ENCODE results near the gene CREB5.

Gene CREB5

DNA sequence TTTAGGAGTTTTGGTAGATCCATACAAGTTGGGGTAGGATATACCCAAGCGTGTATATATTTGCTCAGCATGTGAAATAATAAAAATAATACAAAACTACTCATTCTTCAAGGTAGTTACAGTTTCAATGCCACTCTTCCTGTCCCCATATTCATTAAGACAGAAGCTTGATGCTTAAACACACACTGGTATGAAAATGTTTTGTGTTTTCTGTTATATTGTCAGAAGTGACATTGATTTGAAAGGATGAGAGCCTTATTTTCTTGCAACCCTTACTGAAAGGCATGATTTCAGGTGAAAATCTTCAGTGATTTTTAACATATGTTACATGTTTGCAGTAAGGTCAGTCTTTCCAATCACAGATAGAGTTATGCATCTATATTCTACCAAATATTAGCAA, 312.2 kb downstream of the CREB5 start:
- no peak for FAIRE-seq

DNA sequence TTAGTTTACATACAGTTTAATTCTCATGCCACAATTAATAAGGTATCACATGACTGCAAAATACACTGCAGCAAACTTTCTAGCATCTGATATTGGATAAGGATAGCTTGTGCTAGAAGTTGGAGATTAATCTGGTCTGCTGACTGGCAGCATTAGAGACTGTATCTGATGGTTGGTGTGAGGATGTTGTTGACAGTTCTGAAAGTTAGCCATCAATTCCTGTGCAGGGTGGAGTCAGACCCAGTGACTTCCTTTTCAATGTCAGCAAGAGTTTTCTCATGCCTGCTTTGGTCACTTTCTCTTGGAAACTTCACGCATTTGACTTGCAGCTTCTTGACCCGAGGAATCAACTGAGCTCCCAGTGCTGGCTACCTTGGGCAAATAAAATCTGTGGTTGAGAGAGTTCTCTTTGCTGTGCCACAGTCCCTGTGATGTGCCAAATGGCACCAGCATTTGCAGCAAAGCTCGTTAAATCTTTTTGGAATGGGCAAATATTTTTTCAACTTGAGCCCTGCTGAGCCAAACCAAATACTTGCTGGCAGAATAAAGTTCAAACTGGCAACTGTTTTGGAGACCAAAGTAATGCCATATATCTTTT, 312.8 kb downstream of the CREB5 start:
- FAIRE-seq = no peak

DNA sequence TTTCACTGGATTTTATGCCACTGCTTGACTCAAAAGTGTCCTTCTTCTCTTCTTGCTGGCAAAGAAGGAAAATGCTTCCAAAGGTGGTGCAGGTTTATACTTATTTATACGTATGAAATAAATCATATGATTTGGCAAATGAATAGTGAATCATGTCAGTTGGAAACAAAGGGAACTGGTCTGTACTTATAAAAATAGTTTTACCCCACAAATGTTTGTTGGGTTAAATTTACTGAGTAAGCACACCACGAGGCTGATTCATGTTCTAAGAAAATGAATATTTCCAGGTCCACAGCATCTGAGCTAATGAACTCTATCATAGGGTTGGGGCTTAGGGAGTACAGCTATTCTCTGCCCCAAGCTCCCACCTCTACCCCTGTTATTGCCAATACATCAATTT, 313.6 kb downstream of the CREB5 start:
- no peak for FAIRE-seq

DNA sequence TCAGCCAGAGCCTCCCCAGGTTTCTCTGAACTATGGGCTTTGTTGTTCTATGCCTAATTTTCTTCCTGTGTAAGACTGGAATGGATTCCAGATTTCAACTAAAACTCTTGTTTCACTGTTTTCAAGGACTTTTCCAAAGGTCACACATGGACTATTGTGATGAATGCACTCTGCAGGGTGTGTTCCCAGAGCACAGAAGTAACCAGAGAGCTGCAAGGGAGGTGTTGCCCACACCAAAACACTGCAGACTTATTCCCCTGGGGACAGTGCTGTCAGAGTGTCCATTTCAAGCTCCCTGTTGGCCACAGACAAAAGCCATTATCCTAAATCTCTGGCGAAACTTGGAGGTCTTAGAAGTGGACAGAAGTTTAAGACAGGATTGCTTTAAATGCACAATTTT, 314.2 kb downstream of the CREB5 start:
- FAIRE-seq = no peak

DNA sequence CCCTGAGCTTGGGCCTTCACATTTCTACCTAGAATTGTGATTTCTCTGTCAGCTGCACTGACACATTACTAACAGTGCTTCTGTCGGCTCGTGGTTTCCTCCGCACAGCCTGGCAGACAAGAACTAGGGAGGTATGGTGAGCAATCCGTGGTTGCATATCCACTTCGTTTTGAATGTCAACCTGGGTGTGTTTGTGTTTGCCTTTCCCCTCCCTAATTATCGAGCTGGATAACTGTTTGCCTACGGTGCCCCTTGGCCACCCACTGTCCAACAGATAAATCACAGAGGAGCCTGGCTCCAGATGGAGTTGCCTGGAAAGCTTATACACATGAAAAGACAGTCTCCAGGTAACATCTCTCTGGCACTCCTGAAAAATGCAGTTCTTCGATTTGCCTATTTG, 317.0 kb downstream of the CREB5 start:
- FAIRE-seq = no peak

DNA sequence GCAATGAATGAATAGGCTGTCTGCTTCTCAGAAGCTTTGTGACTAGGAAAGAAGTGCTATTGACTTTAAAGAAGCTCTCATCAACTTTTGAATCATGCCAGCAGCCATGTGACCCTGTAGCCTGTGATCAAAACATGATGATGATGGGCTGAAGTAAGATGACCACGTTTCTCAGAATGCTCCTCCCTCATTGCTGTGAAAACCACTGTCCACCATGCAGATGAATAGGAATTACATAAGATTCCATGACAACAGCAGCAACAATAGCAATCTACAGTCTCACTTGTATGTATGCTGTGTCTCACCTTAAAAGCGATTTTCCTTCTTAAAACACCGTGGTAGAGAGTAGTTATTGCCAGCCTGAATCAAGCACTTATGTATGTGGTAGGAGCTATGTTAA, 317.4 kb downstream of the CREB5 start:
- no peak for FAIRE-seq

DNA sequence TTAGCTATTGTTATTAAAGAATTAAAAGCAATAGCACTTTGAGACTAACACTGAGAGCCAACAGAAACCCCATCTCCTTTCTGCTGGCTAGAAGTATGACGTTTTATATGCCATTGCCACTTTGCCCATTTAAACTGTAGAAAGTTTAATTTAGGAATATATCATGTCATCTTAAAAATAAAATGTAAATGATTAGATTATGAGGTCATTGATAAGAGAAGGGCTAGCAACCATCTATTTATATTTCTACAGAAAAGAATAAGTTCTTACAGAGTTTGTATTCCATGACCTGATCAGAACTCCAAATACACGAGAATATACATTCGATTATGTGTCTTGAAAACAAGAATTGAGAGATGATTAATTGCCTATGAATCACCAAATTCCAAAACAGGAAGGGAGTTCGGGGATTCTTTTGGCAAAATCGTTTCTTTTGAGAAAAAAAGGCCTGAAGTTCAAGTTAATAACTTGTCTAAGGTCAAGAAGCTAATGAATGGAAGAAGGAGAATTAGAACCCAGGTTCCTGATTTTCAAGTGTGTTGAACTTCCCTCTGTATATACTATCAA, 318.9 kb downstream of the CREB5 start:
- FAIRE-seq = no peak

DNA sequence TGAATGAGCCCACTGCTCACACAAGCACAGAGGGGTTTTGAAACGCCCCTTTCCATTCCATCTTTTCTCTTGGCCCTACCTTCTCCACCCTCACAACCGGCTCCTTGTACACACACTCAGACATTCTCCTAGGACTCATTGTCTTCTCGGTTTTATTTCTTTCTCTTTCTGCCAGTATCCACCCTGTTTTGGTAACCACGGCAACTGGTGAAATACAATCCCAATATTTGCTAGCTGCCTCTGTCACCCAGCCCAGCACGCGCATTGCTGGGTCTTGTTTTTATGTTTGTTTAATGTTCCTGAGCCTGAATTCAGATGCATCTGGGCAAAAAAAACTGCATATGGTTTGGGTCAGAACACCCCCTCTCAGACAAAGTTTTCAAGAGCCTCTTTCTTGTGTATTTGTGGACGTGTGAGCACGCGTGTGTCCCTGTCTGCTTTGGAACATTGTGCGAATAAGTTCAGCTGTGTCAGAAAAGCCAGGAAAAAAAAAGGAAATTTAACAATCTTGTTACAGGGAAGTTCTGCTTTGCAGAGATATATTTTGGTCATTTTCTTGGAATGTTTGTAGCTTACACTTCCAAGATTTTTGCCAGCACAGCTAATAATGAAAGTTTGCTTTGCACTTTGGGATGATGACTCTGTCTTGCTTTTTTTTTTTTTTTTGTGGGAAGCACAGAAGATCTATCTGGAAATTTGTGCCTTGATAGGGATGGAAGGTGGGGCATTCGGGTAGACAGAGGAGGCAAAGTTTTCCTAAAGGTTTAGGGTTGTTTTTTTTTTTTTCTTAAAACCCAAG, 320.0 kb downstream of the CREB5 start:
- no peak for FAIRE-seq

DNA sequence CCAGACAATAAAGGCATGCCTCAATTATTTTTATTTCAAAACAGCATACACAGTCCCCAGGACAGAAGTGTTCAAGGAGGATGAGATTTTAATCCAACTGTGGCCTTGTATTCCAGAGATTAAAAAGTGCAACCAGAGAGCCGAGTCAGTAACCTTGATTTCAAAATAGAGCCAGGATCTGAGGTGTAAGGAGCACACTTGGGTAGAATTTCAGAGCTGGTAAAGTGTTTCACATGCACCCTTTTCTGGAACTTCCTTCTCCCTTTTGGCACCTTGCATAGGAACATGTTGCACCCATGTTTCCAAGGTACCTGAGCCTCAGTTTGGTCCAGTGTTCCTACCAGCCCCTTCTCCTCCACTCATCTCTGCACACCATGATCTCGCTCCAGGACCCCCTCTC, 320.7 kb downstream of the CREB5 start:
- no peak for FAIRE-seq

DNA sequence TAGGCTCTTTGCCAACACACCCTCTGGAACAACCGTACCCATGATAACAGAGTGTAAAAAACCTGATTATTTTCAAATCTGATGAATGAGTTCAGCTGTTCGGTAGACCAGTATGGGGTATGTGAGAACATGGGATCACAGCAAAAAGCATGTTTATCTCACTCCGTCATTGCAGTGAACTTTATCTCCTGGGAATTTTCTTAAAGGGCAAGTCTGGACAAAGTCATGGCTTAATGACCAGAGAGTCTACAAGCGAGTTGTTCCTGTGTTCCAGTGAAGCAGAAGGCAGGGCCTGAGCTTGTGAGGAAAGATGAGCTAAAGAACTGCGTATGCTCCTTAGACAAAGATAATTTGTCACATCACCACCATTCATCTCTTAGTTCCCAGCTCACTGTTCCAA, 326.1 kb downstream of the CREB5 start:
- FAIRE-seq = no peak

DNA sequence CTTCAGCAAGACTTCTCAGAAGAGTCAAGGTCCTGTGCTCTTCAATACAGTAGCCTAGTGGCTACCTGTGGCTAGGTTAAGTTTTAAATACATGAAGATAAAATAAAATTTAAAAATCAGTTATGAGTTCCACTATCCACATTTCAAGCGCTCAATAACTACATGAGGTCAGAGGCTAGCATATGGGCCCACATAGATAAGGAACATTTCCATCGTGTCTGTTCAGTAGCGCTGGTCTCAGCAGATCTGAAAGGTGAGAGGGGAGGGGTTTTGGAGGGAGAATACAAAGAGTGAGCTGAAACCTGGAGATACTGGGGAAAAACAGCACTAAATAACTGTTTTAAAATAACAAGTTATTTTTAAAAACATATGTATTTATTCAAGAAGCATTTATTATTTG, 326.8 kb downstream of the CREB5 start:
- no peak for FAIRE-seq

DNA sequence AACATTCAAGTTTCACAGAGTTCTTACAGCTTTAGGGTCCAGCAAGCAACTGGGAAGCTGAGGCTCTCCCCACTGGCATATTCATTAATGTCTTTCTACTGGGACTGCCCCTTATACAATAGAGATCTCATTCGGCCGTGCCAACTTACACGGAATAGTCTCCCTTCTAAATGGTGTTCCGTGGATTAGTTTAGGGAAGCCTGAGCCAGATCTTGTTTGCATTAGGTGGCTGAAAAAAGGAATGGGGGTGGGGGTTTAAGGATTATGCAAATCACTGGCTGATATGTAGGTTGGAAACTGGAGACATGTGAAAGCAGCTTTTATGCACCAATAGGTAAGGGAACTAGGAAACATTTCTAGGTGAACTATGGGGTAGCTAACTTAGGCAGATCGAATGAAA, 327.5 kb downstream of the CREB5 start:
- FAIRE-seq = no peak

DNA sequence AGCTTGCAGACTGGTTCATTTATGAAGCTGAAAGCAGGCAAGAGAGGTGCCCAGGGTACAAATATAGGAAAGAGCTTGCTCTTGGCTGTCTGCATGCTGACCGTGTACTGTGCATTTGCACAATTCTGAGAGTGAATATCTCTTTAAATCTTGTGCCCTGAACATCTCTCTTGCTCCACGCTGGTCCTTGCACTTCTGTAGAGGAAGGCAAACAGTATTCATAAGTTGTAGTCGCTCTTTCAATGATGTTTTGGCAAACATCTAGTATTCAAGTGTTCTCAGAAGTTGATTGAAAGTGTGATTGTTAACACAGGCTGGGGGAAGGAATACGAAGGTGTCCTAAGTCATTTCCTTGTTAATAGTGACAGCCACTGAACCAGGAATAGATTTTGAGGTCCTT, 332.6 kb downstream of the CREB5 start:
- no peak for FAIRE-seq

DNA sequence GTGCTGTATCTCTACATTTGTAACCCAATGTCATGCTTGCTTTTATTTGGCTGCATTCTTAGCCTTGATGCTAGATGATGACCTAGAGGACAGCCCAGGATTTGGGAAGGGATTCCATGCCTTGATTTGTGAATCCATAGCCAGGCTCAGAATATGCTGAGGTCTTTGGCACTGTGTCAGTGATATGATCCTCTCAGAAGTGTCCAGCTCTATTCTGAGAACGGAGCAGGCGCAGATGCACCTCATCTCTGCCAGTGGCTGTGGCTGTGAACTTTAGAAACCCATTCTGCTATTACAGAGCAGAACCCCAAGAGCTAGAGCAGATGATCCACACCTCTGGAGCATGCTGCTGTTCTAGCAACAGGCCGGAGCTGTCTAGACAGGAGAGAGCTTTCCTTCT, 333.0 kb downstream of the CREB5 start:
- FAIRE-seq = no peak

DNA sequence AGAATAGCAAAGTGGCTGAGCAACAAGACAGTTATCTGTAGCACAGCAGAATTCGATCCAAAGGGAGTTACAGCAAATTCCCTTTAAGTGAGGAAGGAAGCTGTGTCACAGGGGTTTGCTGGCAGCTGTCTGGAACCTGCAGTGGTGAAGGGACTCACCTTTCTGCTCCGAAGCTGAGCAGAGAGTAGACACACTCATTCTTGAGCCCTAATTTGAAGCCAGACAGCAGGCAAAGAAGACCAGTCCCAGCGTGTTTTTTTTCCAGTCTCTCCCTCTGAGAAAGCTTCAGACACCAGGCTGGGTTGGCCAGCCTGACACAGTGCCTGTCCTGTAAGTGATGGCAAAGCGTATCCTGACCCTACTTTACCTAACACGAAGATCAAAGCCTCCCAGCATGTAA, 335.1 kb downstream of the CREB5 start:
- no peak for FAIRE-seq

DNA sequence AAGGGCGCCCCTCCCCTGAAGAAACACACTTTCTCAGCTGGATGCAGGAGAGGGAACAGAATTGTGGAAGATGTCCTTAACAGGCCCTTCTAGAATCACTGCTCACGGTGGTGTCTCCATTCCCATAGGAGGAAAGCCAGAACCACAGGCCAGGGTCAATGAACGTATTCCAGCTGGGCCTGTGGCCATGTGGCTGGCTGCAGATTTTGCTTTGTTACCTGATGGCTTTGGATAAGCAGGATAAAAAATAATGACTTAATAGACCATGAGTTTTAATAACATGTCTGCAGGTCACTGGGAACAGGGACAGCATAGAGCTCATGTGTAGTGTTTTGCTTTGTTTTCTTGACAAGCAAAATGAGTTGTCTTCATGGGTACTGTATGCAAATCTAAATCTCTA, 335.5 kb downstream of the CREB5 start:
- no peak for FAIRE-seq

DNA sequence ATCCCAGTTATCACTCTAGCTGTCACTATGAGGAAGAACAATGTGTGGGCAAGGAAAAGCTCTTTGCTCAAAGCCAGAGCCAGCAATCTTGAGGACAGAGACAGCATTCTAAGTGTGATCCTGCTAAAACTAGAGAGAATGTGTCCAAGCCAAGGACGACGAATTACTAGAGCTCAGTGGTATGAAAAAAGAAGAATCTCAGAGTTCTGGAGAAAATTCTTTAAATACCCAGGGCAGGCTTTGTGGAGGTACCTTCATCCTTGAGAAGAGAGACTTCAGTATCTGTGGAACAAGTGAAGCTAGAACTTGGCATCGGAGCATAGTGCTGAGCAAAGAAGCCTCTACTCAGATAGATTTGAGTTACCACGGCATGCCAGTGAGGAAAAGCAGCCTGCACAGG, 336.0 kb downstream of the CREB5 start:
- FAIRE-seq = no peak

DNA sequence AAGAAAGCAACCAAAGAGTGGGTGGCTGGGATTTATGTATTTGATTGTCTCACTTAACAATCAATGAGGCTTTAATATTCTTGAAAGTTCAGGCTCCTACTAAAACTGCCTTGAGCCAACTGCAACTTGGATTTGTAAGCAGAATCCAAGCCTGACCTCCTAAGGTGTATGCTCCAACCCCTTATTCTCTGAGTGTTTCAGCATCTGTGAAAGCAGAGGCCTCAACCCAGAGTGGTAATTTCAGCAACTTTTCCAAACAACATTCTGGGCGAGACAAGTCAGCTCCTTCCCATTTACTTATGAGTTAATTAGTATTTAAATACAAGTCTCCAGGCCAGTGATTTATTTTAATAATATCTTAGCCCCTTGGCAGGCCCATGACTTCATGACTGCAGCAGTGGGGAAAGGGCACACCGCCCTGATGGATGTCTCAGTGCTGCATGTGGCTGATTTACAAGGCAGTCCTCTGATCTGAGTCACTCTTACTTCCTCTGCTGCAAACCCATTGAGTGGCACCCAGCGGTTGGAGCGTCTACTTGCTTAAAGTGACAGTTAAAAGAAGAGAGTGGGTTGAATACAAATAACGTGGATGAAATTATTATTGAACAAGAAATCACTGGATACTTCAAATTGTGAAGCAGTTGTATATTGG, 336.7 kb downstream of the CREB5 start:
- FAIRE-seq = no peak

DNA sequence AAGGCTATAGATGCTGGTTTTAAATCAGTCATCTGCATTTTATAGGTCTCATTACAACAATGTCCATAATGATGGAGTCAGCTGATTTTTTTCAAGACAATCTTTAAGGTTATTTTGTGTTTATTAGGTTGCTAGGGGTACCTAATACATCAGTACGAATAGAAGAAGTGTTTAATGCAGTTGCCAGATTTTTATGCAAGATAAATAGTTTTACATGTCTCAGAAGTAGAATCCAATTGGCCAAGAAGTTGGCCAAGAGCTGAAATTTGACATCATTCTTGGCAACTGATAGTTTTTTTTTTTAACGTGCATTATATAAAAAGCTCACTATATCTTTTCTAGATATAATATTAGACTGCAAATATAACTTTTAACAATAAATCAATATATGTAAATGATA, 337.3 kb downstream of the CREB5 start:
- no peak for FAIRE-seq

DNA sequence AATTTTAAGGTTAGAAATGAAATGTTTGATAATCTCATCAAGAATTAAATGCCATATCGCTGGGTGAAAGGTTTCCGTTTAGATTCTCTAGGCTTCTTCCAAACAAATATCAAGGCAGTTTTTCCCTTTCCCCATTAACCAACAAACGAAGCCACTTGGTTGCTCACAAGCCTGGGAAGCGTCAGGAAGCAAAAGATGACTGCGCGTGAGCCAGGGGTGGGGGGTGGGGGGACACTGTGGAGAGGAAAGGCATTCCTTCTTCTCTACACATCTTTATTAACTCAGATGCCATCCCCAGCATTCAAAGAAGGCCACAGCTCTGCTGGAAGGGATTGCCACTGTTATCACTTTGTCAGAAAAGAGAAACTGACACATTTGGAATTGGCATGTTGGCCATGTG, 338.7 kb downstream of the CREB5 start:
- FAIRE-seq = no peak

DNA sequence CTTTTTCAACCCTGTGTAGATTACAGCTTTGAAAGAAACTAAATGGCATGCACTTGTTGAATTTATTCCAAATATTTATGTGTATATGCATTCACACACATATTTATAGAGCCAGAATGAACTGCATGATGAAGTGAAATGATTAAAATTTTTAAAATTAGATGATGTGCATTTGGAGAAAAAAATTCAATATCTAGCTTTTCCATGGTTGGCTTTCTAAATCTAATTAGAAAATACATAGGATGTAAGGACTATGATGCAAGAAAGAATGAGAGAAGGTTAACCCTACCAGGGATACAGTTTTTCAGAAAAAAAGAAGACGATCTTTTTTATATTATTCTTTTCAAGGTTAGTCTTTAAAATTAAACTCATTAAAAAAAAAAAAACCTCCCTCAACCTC, 341.3 kb downstream of the CREB5 start:
- FAIRE-seq = no peak

DNA sequence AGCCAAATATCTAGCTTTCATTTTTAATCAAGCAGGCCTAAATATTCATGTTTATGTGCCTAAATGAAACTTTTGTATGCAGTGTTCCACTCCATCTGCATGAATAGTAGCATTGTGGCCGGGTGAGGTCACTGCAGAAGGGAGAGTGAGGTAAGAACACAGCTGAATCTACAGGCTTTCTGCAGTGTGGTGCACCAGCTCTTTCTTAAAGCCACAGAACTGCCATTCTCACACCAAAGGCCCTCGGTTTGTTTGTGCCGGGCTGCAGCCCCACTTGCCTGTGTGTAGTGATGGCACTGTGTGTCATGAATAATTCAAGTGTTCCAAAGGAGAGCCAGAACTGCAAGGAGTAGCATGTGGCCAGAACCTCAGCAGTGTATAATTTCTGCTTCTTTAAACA, 341.7 kb downstream of the CREB5 start:
- FAIRE-seq = no peak

DNA sequence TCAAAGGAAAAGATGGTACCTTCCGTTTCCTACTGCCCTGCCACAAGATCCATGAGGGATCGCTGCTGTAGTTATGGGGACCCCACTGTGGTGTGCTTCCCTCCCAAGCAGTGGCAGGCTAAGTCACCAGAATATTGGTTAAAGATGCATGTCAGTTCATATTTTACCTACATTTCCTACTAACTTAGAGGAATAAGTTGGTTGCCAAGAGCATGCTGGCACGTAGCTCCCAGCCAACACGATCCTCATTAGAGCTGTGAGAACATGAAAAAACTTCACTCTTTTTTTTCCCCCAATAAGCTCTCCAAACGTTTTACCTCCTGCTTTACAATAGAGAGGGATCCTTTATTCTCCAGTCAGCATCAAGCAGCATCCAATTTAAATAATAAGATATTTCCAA, 342.1 kb downstream of the CREB5 start:
- FAIRE-seq = no peak

DNA sequence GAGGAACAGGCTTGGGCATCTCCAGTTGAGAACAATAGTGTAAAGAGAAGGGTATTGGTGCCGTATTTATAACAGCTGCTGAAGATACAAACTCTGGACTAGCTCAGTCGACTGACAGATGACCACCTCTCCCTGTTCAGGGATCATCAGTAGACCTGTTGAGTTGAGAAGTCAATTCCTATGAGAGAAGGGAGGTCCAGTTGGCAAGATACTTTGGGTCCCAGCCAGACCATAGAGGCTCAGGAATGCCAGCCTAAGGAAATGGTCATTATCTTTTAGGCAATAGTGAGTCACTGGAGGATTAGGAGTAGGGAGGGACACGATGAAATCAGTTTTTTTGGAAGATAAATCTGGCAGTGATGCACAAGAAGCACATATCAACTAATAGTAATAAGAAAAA, 342.9 kb downstream of the CREB5 start:
- no peak for FAIRE-seq

All from TTC549 (cell line).